Glutamatergic neuron (in vitro differentiated cells): Measurements from ENCODE around the gene PRKD2. TPM values are rescaled to one million over a fixed set of nuclear protein-coding genes. Genes with fewer than 3 reads are reported as not detected.

Experiments
- DNase-seq: peaks from one replicate; pipeline ENCODE4 v3.0.0; 2022
- H3K27ac Mint-ChIP-seq: one replicate; pipeline ENCODE4 v1.8.0; 2020; ENCODE audit warnings: mild to moderate bottlenecking, mixed read lengths, inconsistent platforms; ENCODE audit not compliant: unreplicated experiment
- H3K27me3 Mint-ChIP-seq: one replicate; pipeline ENCODE4 v1.8.0; 2020; ENCODE audit warnings: mild to moderate bottlenecking, moderate library complexity, mixed read lengths, inconsistent platforms; ENCODE audit not compliant: unreplicated experiment
- H3K36me3 Mint-ChIP-seq: one replicate; pipeline ENCODE4 v1.8.0; 2020; ENCODE audit warnings: mild to moderate bottlenecking, mixed read lengths, inconsistent platforms; ENCODE audit not compliant: unreplicated experiment
- H3K4me1 Mint-ChIP-seq: one replicate; pipeline ENCODE4 v1.8.0; 2020; ENCODE audit warnings: mild to moderate bottlenecking, low read depth, mixed read lengths, inconsistent platforms; ENCODE audit not compliant: unreplicated experiment
- H3K4me3 Mint-ChIP-seq: one replicate; pipeline ENCODE4 v1.8.0; 2020; ENCODE audit warnings: mild to moderate bottlenecking, mixed read lengths, inconsistent platforms; ENCODE audit not compliant: unreplicated experiment
- H3K9me3 Mint-ChIP-seq: one replicate; pipeline ENCODE4 v1.8.0; 2020; ENCODE audit warnings: mild to moderate bottlenecking, moderate library complexity, mixed read lengths, inconsistent platforms; ENCODE audit not compliant: unreplicated experiment
- CTCF ChIP-seq: fragments of 200-600 bp; sonication (generic); IDR thresholded peaks from one replicate; pipeline ENCODE4 v1.5.0; 2021; ENCODE audit not compliant: partially characterized antibody, unreplicated experiment
- total RNA-seq: library from RNA; stranded (reverse); fragmentation: NEBNext Ultra II Directional; extraction: Animal tissue kit (Norgen Biotek cat#: 25700); gene quantifications from one replicate; pipeline ENCODE4 v1.2.1, GENCODE V29; 2021; ENCODE audit not compliant: unreplicated experiment

The PRKD2 gene
- total RNA-seq, 1 donor from 2014 or later, result 54.7 TPM

DNA sequence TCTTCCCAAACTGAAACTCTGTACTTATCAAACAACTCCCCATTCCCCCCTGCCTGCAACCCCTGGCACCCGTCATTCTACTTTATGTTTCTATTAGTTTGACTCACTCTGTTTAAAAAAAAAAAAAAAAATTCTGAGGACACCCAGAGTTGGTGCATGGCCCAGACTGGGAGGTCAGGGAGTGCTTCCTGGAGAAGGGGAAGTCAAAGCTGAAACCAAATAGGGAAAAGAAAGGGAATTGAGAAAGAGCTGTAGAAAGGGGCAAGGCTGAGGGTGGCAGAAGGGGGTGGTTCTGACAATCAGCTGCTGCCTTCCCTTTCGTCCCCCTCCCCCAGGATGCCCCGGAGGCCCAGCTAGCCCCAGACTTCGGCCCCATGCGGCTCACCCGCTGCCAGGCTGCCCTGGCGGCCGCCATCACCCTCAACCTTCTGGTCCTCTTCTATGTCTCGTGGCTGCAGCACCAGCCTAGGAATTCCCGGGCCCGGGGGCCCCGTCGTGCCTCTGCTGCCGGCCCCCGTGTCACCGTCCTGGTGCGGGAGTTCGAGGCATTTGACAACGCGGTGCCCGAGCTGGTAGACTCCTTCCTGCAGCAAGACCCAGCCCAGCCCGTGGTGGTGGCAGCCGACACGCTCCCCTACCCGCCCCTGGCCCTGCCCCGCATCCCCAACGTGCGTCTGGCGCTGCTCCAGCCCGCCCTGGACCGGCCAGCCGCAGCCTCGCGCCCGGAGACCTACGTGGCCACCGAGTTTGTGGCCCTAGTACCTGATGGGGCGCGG lies 38.4 kb upstream of the PRKD2 start:
- Mint-ChIP-seq H3K36me3 (no peaks in the 10 kb centered on the region), H3K4me3 (no peak overlapping the region), H3K27ac (no peak overlapping the region), H3K27me3 (peaks cover 7% of the 10 kb centered on the region), H3K9me3 (peaks cover 2% of the 10 kb centered on the region), H3K4me1 (peaks cover 14% of the 10 kb centered on the region)
- no peak for DNase-seq
- no peak for TF ChIP-seq CTCF

DNA sequence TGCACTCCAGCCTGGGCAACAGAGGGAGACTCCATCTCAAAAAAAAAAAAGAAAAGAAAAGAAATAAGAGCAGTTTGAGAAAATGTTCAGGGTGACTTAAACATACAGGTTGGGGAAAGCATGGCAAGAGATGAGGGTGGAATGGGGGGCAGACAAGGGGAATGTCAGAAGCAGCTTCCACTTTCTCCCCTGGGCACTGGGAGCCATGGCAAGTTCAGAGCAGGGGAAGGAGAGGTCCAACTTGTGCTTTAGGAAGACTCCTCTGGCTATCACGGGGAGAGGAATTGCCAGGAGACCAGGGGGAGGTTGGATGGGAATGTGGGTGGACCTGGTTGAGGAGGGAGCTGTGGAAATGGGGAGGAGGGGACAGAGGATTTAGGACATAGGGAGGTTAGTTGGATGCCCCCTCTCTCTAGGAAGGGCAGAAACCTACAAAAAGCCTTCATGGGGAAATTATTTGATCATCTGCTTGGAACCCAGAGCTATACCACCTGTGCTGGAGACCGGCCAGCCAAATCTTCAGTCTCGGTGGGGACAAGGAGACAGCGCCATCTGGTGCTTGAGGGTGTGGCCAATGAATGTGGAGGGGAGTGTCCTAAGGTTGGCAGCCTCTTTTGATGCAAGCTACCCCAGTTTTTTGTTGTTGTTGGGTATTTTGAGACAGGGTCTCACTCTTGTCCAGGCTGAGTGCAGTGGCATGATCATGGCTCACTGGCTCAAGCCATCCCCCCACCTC lies 36.7 kb upstream of the PRKD2 start:
- no peak overlapping the region for H3K27ac Mint-ChIP-seq
- H3K9me3 Mint-ChIP-seq, result peaks cover 2% of the 10 kb centered on the region
- TF ChIP-seq CTCF, result no peak
- H3K4me1 Mint-ChIP-seq, result peaks cover 5% of the 10 kb centered on the region
- H3K27me3 Mint-ChIP-seq, result peaks cover 5% of the 10 kb centered on the region
- no peaks in the 10 kb centered on the region for H3K36me3 Mint-ChIP-seq
- no peak overlapping the region for H3K4me3 Mint-ChIP-seq
- DNase-seq, result peak; percentile 66

DNA sequence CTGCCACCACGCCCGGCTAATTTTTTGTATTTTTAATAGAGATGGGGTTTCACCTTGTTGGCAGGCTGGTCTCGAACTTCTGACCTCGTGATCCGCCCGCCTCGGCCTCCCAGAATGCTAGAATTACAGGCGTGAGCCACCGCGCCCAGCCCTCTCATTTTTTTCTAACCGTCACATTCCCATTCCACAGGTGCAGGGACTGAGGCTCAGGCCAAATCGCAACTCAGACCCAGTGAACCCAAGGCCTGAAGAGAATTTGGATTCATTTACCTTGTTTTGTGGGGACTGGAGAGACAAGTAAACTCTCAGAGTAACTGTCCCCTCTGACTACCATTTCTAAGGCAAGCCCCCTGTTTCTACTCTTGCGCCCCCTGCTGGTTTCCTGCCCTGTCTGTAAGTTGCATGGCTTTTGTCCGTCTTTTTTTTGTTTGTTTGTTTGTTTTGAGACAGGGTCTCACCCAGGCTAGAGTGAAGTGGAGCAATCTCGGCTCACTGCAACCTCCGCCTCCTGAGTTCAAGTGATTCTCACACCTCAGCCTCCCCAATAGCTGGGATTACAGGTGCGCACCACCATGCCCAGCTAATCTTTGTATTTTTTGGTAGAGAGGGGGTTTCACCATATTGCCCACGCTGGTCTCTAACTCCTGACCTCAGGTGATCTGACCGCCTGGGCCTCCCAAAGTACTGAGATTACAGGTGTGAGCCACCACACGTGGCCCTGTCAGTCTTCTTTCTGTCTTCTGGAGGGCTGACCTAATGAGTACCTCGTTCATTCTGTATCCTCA lies 31.6 kb upstream of the PRKD2 start:
- H3K27me3 Mint-ChIP-seq, result peaks cover 10% of the 10 kb centered on the region
- H3K4me1 Mint-ChIP-seq, result peaks cover 7% of the 10 kb centered on the region
- H3K4me3 Mint-ChIP-seq, result no peak overlapping the region
- H3K9me3 Mint-ChIP-seq, result peaks cover 11% of the 10 kb centered on the region
- peak; percentile 90 for DNase-seq
- H3K27ac Mint-ChIP-seq, result no peak overlapping the region
- TF ChIP-seq CTCF, result peak; percentile 86
- no peaks in the 10 kb centered on the region for H3K36me3 Mint-ChIP-seq

DNA sequence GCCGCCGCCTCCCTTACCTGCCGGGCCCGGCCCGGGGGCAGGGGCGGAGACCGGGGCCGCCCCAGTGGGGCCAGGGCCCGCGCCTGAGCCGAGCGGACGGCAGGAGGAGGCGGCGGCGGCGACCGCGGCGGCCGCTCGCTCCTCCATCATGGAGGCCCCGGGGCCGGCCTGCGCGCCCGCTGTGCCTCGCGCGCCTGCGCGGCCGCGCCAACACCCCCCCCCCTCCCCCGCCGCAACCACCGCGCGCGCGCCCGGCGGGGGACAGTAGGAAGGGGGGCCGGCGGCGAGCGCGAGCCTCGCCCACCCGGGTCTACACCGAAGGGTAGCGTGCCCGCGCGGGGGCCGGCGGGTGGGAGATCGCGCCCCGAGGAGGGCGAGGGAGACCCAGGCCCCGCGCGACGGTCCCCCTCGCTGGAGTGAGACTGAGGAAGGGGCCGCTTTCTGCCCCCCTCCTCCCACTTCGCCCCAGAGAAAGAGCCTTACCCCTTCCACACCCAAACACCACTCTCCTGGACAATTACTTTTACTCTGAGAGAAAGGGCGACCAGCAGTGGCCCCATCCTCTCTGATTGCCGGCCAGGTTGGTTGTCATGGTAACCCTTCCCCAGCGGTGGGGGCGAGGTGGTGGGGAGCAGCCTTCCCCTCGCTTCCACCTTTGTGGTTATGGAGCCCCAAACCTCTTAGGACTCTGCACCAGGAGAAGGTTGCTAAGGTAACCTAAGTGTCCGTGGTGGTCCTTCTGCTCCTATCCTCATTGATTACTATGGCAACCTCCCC lies 29.6 kb upstream of the PRKD2 start, which contains the start of gene STRN4:
STRN4 (minus strand) TSS at position 170 of the 777 bp plus-strand sequence; CDS start at position 150, 20 bp downstream.
- no peaks in the 10 kb centered on the region for H3K36me3 Mint-ChIP-seq
- peaks cover 11% of the 10 kb centered on the region for H3K9me3 Mint-ChIP-seq
- peaks cover 7% of the 10 kb centered on the region for H3K27me3 Mint-ChIP-seq
- peaks cover 12% of the 10 kb centered on the region for H3K4me1 Mint-ChIP-seq
- peak within 1 kb of the TSS; percentile 84 for H3K27ac Mint-ChIP-seq
- DNase-seq, result peak; percentile 60
- no peak for TF ChIP-seq CTCF
- H3K4me3 Mint-ChIP-seq, result peak within 1 kb of the TSS; percentile 93
